SKM-1 (cell line): ENCODE measurements around the gene C10orf105.

Experiments used
- DNase-seq: peaks from one replicate; lab custom pipeline; 2025; ENCODE audit not compliant: unreplicated experiment; lab: John Stamatoyannopoulos, UW

Gene C10orf105

GRCh38 chr10:71717551-71717951, 2.0 kb downstream of the C10orf105 start:
- no peak for DNase-seq

- no peak for DNase-seq
These were observed 2.5 kb downstream of the C10orf105 start for GRCh38 chr10:71717056-71717455.

- no peak for DNase-seq
These were observed 3.2 kb downstream of the C10orf105 start for GRCh38 chr10:71716426-71716825.

GRCh38 chr10:71715860-71716259, 3.7 kb downstream of the C10orf105 start:
- no peak for DNase-seq

GRCh38 chr10:71715026-71715425, 4.6 kb downstream of the C10orf105 start:
- DNase-seq: no peak

GRCh38 chr10:71714592-71714991, 5.0 kb downstream of the C10orf105 start:
- no peak for DNase-seq

- DNase-seq: no peak
These were observed 5.6 kb downstream of the C10orf105 start for GRCh38 chr10:71714031-71714410.

GRCh38 chr10:71713135-71714030, 6.2 kb downstream of the C10orf105 start:
- peak; percentile 87 for DNase-seq

- DNase-seq: no peak
These were observed 6.9 kb downstream of the C10orf105 start for GRCh38 chr10:71712572-71713134.

GRCh38 chr10:71712170-71712569, 7.4 kb downstream of the C10orf105 start:
- DNase-seq: no peak

- no peak for DNase-seq
These were observed 8.4 kb downstream of the C10orf105 start for GRCh38 chr10:71711052-71711623.

- DNase-seq: no peak
These were observed 9.1 kb downstream of the C10orf105 start for GRCh38 chr10:71710519-71710918.

- DNase-seq: no peak
These were observed 10.4 kb downstream of the C10orf105 start for GRCh38 chr10:71708897-71709882.

GRCh38 chr10:71708301-71708703, 11.3 kb downstream of the C10orf105 start:
- DNase-seq: peak; percentile 36

- no peak for DNase-seq
These were observed 12.3 kb downstream of the C10orf105 start for GRCh38 chr10:71707240-71707789.

- DNase-seq: no peak
These were observed 13.1 kb downstream of the C10orf105 start for GRCh38 chr10:71706216-71707121.

- DNase-seq: no peak
These were observed 14.0 kb downstream of the C10orf105 start for GRCh38 chr10:71705582-71705981.

- no peak for DNase-seq
These were observed 14.8 kb downstream of the C10orf105 start for GRCh38 chr10:71704816-71705215.

- DNase-seq: no peak
These were observed 16.0 kb downstream of the C10orf105 start for GRCh38 chr10:71703577-71703976.
